ENCODE data around the gene METTL21C.

Gene METTL21C

GRCh38 chr13:102697264-102697663, 2.4 kb upstream of the METTL21C start:
- no peak for DNase-seq

- no peak for DNase-seq
Measured at GRCh38 chr13:102696465-102696864, 1.6 kb upstream of the METTL21C start.

GRCh38 chr13:102693776-102694175, 1.1 kb downstream of the METTL21C start:
- no peak for DNase-seq

- no peak for DNase-seq
Measured at GRCh38 chr13:102693250-102693649, 1.6 kb downstream of the METTL21C start.

GRCh38 chr13:102692491-102692826, 2.4 kb downstream of the METTL21C start:
- no peak for DNase-seq

GRCh38 chr13:102690883-102691282, 4.0 kb downstream of the METTL21C start:
- no peak for DNase-seq

GRCh38 chr13:102688306-102688973, 6.4 kb downstream of the METTL21C start:
- DNase-seq: no peak

- no peak for DNase-seq
Measured at GRCh38 chr13:102687520-102687919, 7.3 kb downstream of the METTL21C start.

- DNase-seq: no peak
Measured at GRCh38 chr13:102686024-102686423, 8.8 kb downstream of the METTL21C start.

GRCh38 chr13:102683637-102684036, 11.2 kb downstream of the METTL21C start:
- no peak for DNase-seq

GRCh38 chr13:102682727-102683126, 12.1 kb downstream of the METTL21C start:
- DNase-seq: no peak

GRCh38 chr13:102682211-102682610, 12.6 kb downstream of the METTL21C start:
- no peak for DNase-seq

- no peak for DNase-seq
Measured at GRCh38 chr13:102680842-102681740, 13.8 kb downstream of the METTL21C start.

- DNase-seq: no peak
Measured at GRCh38 chr13:102680133-102680717, 14.6 kb downstream of the METTL21C start.

- DNase-seq: no peak
Measured at GRCh38 chr13:102679449-102680132, 15.3 kb downstream of the METTL21C start.

GRCh38 chr13:102678339-102679107, 16.3 kb downstream of the METTL21C start:
- DNase-seq: no peak

GRCh38 chr13:102677122-102677521, 17.7 kb downstream of the METTL21C start:
- DNase-seq: no peak

- DNase-seq: no peak
Measured at GRCh38 chr13:102675115-102675514, 19.7 kb downstream of the METTL21C start.

- DNase-seq: no peak
Measured at GRCh38 chr13:102670130-102670529, 24.7 kb downstream of the METTL21C start.

- no peak for DNase-seq
Measured at GRCh38 chr13:102667911-102668310, 26.9 kb downstream of the METTL21C start.

- no peak for DNase-seq
Measured at GRCh38 chr13:102667023-102667422, 27.8 kb downstream of the METTL21C start.

GRCh38 chr13:102659168-102659713, 35.6 kb downstream of the METTL21C start:
- no peak for DNase-seq

Data from NCI-H1436 treated with DMSO at 0.1 percent for 48 hours (cell line).